ENCODE results near the gene GPR180.

Gene GPR180

DNA sequence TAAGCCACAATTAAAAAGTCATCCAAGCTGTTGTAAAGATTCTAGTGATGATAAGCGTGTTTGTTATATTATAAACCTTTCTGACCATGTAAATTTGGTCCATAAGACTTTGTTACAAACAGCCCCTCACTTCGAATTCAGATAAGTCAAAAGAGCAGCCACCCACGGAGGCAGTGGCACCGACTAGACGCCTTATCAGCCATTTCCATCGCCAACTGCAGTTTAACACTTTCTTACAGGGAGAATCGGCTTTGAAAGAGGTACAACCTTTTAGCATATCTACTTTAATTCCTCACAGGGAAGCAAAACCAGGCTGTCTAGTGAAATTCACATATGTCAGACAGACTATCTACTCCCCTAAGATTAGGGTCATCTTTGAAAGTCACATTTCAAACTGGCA, 63.2 kb downstream of the GPR180 start:
- DNase-seq (ENCODE audit: low read depth) = no peak
- no peak overlapping the region for H3K4me3 ChIP-seq (ENCODE audit: low read depth, low read length)
- TF ChIP-seq, protein P1, sequence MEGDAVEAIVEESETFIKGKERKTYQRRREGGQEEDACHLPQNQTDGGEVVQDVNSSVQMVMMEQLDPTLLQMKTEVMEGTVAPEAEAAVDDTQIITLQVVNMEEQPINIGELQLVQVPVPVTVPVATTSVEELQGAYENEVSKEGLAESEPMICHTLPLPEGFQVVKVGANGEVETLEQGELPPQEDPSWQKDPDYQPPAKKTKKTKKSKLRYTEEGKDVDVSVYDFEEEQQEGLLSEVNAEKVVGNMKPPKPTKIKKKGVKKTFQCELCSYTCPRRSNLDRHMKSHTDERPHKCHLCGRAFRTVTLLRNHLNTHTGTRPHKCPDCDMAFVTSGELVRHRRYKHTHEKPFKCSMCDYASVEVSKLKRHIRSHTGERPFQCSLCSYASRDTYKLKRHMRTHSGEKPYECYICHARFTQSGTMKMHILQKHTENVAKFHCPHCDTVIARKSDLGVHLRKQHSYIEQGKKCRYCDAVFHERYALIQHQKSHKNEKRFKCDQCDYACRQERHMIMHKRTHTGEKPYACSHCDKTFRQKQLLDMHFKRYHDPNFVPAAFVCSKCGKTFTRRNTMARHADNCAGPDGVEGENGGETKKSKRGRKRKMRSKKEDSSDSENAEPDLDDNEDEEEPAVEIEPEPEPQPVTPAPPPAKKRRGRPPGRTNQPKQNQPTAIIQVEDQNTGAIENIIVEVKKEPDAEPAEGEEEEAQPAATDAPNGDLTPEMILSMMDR (IDR thresholded peaks at IDR 0.05; ENCODE audit: low read depth, low read length, missing control alignments) = no peak
- in situ Hi-C loops (cut with HindIII; ENCODE audit: low sequenced_read_pairs) = no loop called here

DNA sequence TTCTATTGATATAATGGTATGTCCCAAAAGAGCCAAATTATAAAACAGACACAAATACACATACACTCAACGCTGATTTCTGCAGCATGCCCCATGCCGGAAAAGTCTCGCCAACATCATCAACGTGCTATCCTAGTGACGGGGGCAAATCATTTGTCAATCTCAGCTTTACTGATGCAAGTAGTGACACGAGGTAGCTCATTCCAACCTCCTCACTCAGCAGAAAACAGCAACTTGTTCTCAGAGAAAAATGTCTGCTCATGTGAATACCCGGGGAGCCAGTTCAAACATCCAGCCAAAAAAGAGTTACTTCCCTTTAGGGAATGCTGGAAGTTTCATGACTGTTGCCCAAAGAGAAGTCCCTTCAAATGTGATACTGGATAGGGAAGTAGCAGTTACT, 64.4 kb downstream of the GPR180 start:
- TF ChIP-seq, protein P1 (IDR thresholded peaks at IDR 0.05; ENCODE audit: low read depth, low read length, missing control alignments) = no peak
- in situ Hi-C loops (cut with HindIII; ENCODE audit: low sequenced_read_pairs) = no loop called here
- DNase-seq (ENCODE audit: low read depth) = no peak
- H3K4me3 ChIP-seq (ENCODE audit: low read depth, low read length) = no peak overlapping the region

DNA sequence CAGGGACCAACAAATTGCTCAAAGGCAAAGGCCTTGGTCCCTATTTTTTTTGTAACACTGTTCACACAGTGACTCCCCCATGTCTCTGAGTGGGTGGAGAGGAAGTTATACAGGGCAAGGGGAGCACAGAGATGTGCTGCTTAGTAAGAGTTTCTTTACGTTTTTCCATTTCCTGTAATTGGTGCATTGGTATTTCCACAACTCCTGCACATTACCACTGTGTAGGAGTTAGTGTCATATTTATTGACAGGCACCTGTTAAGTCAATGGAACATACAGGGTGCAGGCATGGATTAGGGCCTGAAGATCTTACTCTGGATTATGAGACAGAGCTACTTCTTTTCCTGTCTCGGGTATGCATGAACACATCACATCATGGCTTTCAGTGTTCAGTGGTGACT, 65.5 kb downstream of the GPR180 start:
- TF ChIP-seq, protein P1 (IDR thresholded peaks at IDR 0.05; ENCODE audit: low read depth, low read length, missing control alignments) = no peak
- no peak for DNase-seq (ENCODE audit: low read depth)
- in situ Hi-C loops (cut with HindIII; ENCODE audit: low sequenced_read_pairs) = no loop called here
- no peak overlapping the region for H3K4me3 ChIP-seq (ENCODE audit: low read depth, low read length)

DNA sequence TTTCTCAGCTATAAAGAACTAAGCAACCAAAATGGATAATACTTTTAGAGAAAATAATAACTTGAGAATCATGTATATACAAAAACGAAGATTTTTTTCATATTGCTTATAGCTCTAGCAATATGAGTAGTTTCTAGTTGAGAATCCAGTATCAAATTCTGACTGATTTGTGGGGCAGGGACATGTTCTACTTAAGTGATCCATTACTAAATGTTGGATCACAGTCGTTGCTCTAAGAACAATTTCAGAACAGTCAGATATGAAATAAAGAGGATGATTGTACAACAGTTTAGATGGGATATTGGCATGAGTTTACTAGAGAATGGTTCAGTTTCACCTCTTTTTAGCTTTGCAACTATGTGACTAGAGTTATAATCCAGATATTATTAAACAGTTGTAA, 70.7 kb downstream of the GPR180 start:
- TF ChIP-seq, protein P1 (IDR thresholded peaks at IDR 0.05; ENCODE audit: low read depth, low read length, missing control alignments) = no peak
- H3K4me3 ChIP-seq (ENCODE audit: low read depth, low read length) = no peak overlapping the region
- in situ Hi-C loops (cut with HindIII; ENCODE audit: low sequenced_read_pairs) = no loop called here
- no peak for DNase-seq (ENCODE audit: low read depth)

DNA sequence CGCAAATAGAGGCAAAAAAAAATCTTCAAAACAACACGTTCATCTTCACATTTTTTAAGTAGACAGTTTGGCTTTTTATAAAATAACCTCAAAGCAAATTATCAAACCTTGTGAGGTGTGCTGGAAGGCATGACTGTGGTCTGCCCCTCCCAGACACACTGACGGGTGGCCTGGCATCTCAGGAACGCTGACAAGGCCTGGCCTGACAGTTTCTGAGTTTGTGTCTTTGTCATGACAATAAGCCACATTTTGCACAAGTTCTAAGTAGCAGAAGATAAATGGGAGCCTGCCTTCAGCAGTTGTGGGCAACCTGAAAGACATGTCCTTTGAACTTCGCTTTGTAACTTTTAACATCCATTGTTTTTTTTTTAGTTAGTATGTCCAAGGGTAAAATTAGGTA, 72.2 kb downstream of the GPR180 start:
- TF ChIP-seq, protein P1 (IDR thresholded peaks at IDR 0.05; ENCODE audit: low read depth, low read length, missing control alignments) = no peak
- DNase-seq (ENCODE audit: low read depth) = no peak
- H3K4me3 ChIP-seq (ENCODE audit: low read depth, low read length) = no peak overlapping the region
- in situ Hi-C loops (cut with HindIII; ENCODE audit: low sequenced_read_pairs) = no loop called here

DNA sequence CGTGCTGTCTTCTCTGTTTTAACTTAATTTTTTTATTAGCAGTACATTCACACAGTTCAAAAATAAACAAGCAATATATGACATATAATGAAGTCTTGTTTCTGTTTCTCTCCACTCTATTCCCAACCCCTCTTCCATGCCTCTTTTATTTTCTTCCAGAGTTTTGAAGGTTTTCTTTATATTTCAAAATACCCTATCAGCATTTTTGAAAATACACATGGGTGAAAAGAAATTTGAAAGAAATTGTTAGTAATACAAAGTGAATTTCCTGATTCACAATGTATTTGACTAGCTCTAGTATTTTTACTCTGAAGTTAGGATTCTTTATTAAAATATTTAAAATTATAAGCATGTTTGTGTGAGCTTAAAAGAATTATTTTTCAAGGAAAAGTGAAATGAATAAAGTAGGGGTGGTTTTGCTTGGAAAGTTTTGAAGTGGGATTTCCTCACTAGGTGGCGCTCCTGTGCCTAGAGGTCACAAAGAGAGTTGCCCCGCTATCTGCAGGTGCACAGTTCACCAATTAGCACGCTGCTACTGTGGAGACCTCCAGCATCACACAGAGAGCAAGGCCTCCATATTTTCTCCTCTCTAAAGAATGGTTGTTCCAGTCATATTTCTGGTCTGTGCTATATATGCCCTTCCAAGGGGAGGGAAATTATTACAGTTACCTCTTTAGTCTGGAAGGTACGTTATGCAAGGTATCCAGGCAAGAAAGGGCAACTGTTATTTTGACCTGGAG, 73.1 kb downstream of the GPR180 start:
- TF ChIP-seq, protein P1 (IDR thresholded peaks at IDR 0.05; ENCODE audit: low read depth, low read length, missing control alignments) = peak; percentile 78
- in situ Hi-C loops (cut with HindIII; ENCODE audit: low sequenced_read_pairs) = no loop called here
- peak; percentile 31 for DNase-seq (ENCODE audit: low read depth)

More for the DNA sequence above, 73.1 kb downstream of the GPR180 start:
- H3K4me3 ChIP-seq (ENCODE audit: low read depth, low read length) = no peak overlapping the region

Data from astrocyte of the cerebellum (primary cell).